NCI-H226 (cell line): ENCODE measurements around the gene CHTF18.
A peak's percentile ranks its signal among the peaks of the same experiment; 100 is the strongest.
"Not testable (repeated sequence)": the region's sequence is repeated elsewhere in the genome, so short reads cannot be mapped to it uniquely, and the experiment has no call there.

ENCODE experiments used
- DNase-seq: peaks from one replicate; pipeline ENCODE4 v3.0.0-alpha.2; 2015

The CHTF18 gene

GRCh38 chr16:760545-761343 lies 27.7 kb upstream of the CHTF18 start, which contains the start of gene MSLN:
MSLN (plus strand) TSS chr16:760734; CDS start chr16:762681, 1,947 bp downstream.
- DNase-seq: peak; percentile 97

DNA sequence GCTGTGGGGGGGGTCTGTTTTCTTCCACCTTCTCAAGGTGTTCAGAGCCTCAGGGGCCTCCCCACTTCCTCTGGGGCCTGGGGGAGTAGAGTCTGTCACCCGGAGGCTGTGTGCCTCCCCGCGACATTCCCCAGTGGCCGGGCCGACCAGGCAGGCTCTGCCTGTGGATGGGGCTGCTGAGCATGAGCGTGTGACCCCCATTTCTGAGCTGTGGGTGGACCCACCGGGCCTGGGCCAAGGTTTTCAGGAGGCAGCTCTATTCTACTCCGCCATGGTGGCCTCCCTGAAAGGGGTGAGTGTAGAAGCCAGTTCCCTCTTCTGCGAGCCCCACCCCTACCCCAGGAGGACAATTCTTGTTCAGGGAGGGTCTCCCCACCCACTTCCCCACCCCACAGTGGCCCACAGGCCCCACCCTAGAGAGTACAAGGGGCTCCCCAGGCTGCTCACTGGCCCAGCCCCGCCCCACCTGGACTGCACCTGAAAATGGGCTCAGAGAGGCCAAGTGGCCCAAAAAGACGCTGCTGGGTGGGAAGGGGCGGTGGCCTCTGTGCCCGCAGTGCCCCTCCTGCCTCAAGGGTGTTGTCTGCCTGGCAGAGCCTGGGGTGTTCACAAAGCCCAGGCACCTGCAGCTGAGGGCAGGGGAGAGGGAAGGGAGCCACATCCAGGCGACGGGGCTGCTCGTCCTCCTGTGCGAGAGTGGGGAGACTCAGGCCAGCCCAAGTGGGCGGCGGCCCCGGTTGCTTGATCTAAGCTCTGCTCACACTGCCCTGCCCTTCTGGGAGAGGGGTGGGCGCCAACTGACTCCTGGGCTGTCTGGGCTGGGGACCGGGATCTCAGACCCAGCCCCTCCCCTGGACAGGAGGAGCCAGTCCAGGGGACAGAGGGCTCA lies 26.6 kb upstream of the CHTF18 start:
- no peak for DNase-seq

DNA sequence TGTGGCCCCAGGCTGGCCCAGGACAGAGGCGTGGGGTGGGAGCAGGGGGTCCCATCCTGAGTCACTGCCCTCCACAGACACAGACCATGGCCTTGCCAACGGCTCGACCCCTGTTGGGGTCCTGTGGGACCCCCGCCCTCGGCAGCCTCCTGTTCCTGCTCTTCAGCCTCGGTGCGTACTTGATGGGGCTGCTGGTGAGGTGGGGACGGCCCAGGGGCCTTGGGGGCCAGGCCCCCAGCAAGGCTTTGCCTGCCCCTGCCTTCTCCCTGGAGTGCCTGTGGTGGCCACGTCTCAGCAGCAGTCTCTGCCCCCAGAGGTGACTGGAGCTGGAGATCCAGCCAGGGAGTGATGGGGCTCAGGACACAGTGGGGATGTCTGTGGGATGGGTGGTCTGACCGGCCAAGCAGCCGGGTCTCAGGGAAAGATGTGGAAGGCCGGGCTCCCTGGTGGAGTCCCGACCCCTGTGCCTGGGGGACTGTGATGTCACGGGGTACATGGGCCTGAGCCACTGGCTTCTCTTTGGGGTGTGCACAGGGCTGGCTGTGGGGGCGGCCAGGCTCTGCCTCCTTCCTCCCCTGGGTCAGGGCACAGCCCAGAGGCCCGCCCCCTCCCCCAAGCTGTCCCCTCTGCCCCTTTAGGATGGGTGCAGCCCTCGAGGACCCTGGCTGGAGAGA lies 25.7 kb upstream of the CHTF18 start:
- no peak for DNase-seq

GRCh38 chr16:763369-764183 lies 24.8 kb upstream of the CHTF18 start:
- no peak for DNase-seq

- DNase-seq: no peak
Observed at GRCh38 chr16:764184-764750, 24.2 kb upstream of the CHTF18 start.

DNA sequence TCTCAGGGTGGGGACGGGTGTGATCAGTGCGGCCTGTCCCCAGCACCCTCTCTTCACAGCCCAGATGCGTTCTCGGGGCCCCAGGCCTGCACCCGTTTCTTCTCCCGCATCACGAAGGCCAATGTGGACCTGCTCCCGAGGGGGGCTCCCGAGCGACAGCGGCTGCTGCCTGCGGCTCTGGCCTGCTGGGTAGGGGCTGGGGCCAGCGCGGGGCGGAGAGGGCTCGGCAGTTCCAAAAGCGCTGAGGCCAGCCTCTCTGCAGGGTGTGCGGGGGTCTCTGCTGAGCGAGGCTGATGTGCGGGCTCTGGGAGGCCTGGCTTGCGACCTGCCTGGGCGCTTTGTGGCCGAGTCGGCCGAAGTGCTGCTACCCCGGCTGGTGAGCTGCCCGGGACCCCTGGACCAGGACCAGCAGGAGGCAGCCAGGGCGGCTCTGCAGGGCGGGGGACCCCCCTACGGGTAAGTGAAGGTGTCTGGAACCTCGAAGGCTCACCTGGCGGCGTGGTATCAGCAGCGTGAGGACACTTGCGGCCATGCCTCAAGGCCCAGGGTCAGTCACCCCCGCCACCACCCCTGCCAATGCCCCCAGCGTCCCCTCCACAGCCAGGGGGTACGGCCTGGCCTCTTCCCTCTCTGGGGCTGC lies 23.5 kb upstream of the CHTF18 start:
- no peak for DNase-seq

- DNase-seq: no peak
Observed at GRCh38 chr16:765488-765865, 22.9 kb upstream of the CHTF18 start.

- no peak for DNase-seq
Observed at GRCh38 chr16:766008-766819, 22.2 kb upstream of the CHTF18 start.

GRCh38 chr16:766820-767640 lies 21.4 kb upstream of the CHTF18 start:
- no peak for DNase-seq

DNA sequence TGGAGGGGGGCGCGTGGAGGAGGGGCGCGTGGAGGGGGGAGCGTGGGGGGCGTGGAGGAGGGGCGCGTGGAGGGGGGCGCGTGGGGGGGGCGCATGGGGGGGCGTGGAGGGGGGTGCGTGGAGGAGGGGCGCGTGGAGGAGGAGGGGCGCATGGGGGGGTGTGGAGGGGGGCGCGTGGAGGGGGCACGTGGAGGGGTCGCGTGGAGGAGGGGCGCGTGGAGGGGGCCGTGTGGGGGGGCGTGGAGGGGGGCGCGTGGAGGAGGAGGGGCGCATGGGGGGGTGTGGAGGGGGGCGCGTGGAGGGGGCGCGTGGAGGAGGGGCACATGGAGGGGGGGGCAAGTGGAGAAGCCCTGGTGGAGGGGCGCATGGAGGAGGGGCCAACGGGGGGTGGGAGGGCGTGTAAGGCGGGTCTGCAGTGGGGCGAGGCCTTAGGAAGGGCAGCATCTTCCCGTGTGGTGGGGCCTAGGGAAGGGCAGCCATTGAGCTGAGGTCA lies 20.6 kb upstream of the CHTF18 start:
- no peak for DNase-seq

DNA sequence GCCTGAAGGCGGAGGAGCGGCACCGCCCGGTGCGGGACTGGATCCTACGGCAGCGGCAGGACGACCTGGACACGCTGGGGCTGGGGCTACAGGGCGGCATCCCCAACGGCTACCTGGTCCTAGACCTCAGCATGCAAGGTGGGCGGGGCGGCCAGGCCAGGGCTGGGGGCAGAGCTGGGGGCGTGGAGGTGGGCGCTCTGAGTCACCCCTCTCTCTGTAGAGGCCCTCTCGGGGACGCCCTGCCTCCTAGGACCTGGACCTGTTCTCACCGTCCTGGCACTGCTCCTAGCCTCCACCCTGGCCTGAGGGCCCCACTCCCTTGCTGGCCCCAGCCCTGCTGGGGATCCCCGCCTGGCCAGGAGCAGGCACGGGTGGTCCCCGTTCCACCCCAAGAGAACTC lies 20.0 kb upstream of the CHTF18 start:
- no peak for DNase-seq

DNA sequence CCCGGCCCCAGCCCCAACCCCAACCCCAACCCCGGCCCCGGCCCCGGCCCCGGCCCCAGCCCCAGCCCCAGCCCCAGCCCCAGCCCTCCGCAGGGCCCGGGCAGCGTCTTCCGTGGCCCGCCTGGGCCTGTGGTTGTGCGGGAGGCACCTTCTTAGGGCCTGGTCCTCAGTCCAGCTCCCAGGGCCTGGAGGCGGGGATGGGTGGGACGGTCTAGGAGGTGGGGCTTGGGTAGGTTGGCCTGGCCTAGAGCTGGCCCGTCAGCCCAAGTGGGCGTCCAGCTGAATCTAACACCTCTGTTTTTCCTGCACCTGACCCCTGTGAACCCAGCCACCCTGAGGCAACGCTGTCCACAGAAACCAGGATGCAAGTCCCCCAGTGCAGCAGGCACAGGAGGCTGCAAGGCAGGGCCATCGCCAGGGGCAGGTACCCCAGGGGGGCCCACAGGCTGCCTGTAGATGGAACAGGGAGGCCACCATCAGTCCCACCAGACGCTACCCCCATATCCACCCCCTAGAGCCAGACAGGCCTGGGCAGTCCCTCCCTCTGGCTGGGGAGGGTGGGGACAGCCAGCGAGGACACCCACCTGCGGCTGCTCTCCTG lies 19.1 kb upstream of the CHTF18 start:
- no peak for DNase-seq

GRCh38 chr16:769934-770333 lies 18.5 kb upstream of the CHTF18 start:
- no peak for DNase-seq

- DNase-seq: no peak
Observed at GRCh38 chr16:770411-770810, 18.0 kb upstream of the CHTF18 start.

- no peak for DNase-seq
Observed at GRCh38 chr16:772959-773358, 15.5 kb upstream of the CHTF18 start.

GRCh38 chr16:774086-775001 lies 14.1 kb upstream of the CHTF18 start:
- DNase-seq: no peak

- DNase-seq: no peak
Observed at GRCh38 chr16:775236-775796, 13.1 kb upstream of the CHTF18 start.

GRCh38 chr16:776298-776697 lies 12.1 kb upstream of the CHTF18 start:
- not testable (repeated sequence) for DNase-seq
